NCI-H2107 (cell line): Measurements from ENCODE around the gene SFT2D3.
"Not testable (repeated sequence)": the region's sequence is repeated elsewhere in the genome, so short reads cannot be mapped to it uniquely, and the experiment has no call there.

Source experiments
- DNase-seq: peaks from one replicate; lab custom pipeline; 2025; lab: John Stamatoyannopoulos, UW

Gene SFT2D3

DNA sequence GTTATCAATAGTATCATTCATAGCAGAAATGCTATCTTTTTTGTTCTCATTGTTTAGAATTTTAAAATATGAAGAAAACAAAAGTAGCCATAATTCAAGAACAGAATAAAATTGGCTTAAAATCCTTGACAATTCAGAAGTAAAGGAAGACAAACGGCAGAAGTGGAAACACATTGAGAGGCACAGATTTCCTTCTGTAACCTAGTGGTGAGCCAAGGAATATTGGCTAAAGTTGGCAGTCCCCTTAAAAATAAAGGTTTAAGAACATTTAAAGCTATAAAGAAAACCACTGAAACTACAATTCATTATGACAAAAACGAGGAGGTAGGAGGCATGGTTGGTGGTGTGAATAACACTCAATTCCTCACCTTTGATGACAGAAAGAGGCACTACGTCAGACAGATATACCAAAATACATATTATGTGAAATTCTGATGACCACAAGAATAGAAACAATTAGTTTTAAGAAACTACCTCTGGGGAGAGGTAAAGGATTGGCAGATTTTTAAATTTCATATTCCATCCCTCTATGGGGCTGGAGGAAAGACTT, 42.3 kb downstream of the SFT2D3 start:
- no peak for DNase-seq

DNA sequence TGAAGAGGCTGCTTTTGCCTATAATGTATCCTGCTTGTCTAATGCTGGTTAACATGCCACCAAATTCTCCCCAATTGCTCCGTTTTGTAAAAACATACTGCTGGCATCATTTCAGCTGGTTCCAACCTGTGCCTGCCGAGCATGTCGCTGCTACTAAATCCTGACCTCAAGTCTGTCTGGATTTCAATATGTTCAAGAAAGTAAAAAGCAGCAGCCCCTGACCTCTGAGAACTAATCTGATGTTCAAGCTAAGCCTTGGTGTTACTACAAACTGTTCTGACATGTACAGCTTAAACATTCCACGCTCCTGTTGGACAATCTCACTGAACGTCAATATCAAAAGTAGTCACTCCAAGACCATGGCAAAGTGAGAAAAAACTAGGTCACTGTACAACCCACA, 46.3 kb downstream of the SFT2D3 start:
- DNase-seq = no peak

DNA sequence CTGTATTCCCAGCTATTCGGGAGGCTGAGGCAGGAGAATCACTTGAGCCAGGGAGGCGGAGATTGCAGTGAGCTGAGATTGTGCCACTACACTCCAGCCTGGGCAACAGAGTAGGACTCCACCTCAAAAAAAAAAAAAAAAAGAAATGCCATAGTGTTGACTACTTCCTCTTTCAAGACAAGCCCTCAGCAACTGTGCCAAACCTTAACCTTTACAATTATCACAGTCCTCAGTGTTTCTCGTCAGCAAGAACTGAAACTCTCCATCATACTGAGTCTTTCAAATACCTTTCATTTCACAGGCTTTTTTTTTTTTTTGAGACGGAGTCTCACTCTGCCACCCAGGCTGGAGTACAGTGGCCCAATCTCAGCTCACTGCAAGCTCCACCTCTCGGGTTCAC, 48.2 kb downstream of the SFT2D3 start:
- not testable (repeated sequence) for DNase-seq

DNA sequence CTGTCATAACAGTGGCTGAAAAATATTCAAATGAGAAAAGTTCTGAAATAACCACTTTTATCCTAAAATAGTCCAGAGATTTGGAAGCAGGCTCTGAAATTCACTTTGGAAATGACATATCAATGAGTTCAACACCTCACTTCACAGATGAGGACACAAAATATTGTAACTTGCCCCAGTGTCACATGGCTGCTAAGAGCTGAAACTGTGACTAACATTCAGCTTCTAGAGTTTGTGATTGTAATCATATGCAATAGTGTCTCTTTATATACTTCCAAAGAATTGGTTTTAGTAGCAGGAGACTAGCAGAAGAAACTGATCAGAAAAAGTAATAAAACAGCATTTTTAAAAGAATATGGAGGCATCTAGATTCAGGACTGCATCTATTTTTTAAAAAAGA, 52.1 kb downstream of the SFT2D3 start:
- no peak for DNase-seq

DNA sequence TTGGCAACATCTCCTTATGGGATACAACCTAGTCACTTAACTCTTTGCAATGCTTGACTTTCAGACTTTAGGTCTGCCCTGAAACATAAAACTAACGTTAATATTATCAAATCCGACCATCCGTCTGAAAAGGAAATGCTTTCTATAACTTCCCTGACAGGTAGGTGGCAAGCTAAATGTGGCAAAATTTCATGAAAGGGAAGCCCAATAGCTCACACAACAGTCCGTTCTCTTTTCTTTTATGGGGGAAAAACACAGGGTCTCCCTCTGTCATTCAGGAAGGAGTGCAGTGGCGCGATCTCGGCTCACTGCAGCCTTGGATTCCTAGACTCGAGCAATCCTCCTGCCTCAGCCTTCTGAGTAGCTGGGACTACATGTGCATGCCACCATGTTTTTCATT, 52.9 kb downstream of the SFT2D3 start:
- no peak for DNase-seq
